BE2C (cell line): ENCODE data around the gene ABI2.
"Not testable (repeated sequence)": the region's sequence is repeated elsewhere in the genome, so short reads cannot be mapped to it uniquely, and the experiment has no call there.

Experiments used
- DNase-seq: peaks from one replicate; pipeline ENCODE4 v3.0.0-alpha.2; 2020
- H3K27me3 ChIP-seq: fragments of 250-450 bp; sonication (Bioruptor Pico); 2 replicates; pipeline ENCODE4 v1.5.1; 2020; ENCODE audit warnings: mild to moderate bottlenecking
- H3K36me3 ChIP-seq: fragments of 250-450 bp; sonication (Bioruptor Pico); 2 replicates; pipeline ENCODE4 v1.5.1; 2020; ENCODE audit warnings: mild to moderate bottlenecking
- H3K4me1 ChIP-seq: fragments of 250-450 bp; sonication (Bioruptor Pico); 2 replicates; pipeline ENCODE4 v1.5.1; 2020
- H3K4me3 ChIP-seq: 2 replicates; pipeline ENCODE4 v1.5.1; 2011; ENCODE audit warnings: low read depth, low read length
- H3K9me3 ChIP-seq: fragments of 250-450 bp; sonication (Bioruptor Pico); 2 replicates; pipeline ENCODE4 v1.5.1; 2020
- TF ChIP-seq, protein P1 (sequence below): IDR thresholded peaks from 2 replicates; pipeline ENCODE4 v1.5.1; 2012; ENCODE audit warnings: mild to moderate bottlenecking, low read depth, low read length

The ABI2 gene

DNA sequence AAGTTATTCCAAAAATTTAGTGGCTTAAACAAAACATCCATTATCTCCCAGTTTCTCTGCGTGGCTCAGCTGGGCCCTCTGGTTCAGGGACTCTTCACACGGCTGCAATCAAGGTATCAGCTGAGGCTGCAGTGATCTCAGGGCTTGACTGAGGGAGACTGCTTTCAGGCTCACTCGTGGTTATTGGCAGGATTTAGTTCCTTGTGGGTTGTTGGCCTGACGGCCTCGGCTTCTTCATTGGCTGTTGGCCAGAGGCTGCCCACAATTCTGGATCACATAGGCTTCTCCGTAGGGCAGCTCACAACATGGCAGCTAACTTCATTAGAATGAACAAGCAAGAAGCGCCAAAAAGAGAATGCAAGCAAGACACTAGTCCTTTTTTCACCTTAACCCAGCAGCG, 90.1 kb downstream of the ABI2 start:
- H3K36me3 ChIP-seq, result peaks cover 28% of the 10 kb centered on the region
- no peaks in the 10 kb centered on the region for H3K27me3 ChIP-seq
- no peak overlapping the region for H3K4me3 ChIP-seq
- no peaks in the 10 kb centered on the region for H3K4me1 ChIP-seq
- H3K9me3 ChIP-seq, result no peaks in the 10 kb centered on the region
- DNase-seq, result no peak
- TF ChIP-seq, protein P1, sequence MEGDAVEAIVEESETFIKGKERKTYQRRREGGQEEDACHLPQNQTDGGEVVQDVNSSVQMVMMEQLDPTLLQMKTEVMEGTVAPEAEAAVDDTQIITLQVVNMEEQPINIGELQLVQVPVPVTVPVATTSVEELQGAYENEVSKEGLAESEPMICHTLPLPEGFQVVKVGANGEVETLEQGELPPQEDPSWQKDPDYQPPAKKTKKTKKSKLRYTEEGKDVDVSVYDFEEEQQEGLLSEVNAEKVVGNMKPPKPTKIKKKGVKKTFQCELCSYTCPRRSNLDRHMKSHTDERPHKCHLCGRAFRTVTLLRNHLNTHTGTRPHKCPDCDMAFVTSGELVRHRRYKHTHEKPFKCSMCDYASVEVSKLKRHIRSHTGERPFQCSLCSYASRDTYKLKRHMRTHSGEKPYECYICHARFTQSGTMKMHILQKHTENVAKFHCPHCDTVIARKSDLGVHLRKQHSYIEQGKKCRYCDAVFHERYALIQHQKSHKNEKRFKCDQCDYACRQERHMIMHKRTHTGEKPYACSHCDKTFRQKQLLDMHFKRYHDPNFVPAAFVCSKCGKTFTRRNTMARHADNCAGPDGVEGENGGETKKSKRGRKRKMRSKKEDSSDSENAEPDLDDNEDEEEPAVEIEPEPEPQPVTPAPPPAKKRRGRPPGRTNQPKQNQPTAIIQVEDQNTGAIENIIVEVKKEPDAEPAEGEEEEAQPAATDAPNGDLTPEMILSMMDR, result no peak

DNA sequence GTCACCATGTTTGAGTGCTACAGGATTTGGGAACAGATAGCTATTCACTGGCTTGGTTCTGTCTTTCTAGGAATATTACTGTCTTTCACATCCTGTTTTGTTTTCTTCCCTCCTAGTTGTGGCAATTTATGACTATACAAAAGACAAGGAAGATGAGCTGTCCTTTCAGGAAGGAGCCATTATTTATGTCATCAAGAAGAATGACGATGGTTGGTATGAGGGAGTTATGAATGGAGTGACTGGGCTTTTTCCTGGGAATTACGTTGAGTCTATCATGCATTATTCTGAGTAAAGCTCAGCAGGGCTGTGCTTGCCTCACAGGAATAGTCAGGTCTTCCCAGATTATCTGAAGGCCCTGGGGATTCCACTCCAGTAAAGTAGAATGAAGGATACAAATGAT, 98.9 kb downstream of the ABI2 start:
- Histone ChIP-seq H3K9me3 (no peaks in the 10 kb centered on the region), H3K4me3 (no peak overlapping the region), H3K27me3 (no peaks in the 10 kb centered on the region), H3K4me1 (no peaks in the 10 kb centered on the region), H3K36me3 (peaks cover 16% of the 10 kb centered on the region)
- TF ChIP-seq, protein P1, result no peak
- no peak for DNase-seq

DNA sequence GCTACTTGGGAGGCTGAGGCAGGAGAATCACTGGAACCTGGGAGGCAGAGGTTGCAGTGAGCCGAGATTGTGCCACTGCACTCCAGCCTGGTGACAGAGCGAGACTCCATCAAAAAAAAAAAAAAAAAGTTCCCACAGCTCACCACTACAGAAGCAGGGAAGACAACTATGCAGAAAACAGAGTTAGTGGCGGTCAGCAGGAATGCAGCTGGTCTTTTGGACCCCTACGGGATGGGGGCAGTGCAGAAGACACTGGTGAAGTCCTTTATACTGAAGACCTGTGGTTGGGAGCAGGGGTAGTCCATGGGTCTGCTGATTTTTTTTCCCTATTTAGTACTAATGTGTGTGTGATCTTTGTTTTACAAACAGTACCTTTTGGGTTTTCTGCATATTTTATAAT, 101.4 kb downstream of the ABI2 start:
- H3K27me3 ChIP-seq, H3K4me3 ChIP-seq, H3K4me1 ChIP-seq, H3K9me3 ChIP-seq, DNase-seq: not testable (repeated sequence)
- peaks cover 16% of the 10 kb centered on the region for H3K36me3 ChIP-seq

DNA sequence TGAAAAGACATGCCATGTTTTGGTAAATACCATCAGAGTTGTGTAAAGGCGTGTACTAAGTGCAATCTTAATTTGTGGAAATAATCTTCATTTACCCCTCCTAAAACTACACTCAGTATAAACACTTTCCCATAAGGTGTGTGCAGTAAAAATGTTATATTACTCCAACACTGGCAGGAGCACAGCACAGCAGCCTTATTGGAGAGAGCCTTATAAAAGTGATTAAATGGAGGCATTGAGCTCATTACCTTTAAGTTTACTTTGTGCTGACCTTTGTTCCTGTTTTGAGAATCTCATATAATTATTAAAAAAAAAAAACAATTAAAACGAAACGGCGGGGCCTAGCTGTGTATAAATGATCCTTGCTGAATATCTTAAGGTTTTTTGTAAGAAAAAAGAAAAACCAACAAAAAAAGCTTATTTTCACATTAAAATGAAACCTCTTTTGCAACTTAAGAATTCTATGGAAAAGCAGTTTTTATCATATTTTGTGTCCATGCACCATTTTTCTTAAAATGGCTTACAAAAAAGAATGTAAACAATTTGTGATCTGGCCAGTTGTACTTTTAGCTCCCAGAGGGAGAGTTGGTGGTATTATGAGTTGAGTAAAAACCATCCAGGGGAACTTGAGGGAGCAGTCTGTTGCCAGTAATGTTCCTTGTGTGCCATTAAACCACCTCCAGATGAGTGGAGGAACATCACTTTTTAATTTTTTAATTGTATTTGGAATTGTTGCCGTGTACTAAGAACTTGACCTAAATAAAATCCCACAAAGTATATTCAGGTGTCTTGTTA, 103.4 kb downstream of the ABI2 start:
- Histone ChIP-seq H3K4me3 (no peak overlapping the region), H3K36me3 (peaks cover 16% of the 10 kb centered on the region), H3K4me1 (no peaks in the 10 kb centered on the region), H3K9me3 (no peaks in the 10 kb centered on the region), H3K27me3 (no peaks in the 10 kb centered on the region)
- DNase-seq, result no peak
- TF ChIP-seq, protein P1, result no peak

DNA sequence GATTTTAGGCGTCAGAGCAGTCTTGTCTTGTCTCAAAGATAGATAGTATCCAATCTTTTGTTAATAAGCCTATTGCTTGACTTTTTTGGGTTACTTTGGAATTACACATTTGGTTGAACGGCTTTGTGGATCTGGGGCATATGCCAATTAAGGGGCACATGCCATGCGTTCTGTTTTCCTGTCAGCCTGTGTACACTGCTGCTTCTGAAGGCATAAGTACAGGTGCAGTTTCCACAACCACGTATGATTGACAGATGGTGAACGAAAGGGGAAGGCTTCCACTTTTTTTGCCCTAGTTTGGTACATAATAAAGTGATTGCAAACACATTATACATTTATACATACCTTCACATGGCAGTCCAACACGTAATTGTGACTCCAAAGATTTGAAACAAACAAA, 104.6 kb downstream of the ABI2 start:
- Histone ChIP-seq H3K4me3 (no peak overlapping the region), H3K9me3 (no peaks in the 10 kb centered on the region), H3K4me1 (no peaks in the 10 kb centered on the region), H3K36me3 (peaks cover 7% of the 10 kb centered on the region), H3K27me3 (no peaks in the 10 kb centered on the region)
- no peak for DNase-seq
- TF ChIP-seq, protein P1, result no peak

DNA sequence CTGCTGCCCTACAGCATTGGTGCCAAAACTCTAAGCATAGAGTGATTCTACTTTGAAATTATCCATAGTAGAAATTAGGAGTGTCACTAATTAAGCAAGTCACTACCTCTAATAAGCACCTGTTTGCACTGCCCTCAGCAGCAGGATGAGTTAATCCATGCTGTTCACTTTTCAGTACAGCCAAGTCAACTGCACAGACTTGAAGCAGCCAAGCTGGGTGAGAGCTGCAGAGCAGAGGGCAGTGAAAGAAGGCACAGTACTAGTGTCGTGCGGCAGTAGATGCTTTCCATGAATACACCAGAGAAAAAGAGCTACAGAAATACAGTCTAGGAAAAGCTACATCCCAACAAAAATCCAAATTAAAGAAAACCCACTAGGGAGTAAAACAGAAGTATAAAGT, 108.3 kb downstream of the ABI2 start:
- no peaks in the 10 kb centered on the region for H3K27me3 ChIP-seq
- H3K9me3 ChIP-seq, result no peaks in the 10 kb centered on the region
- H3K4me3 ChIP-seq, result no peak overlapping the region
- H3K36me3 ChIP-seq, result no peaks in the 10 kb centered on the region; the same call in none of the 2 replicates
- TF ChIP-seq, protein P1, result no peak
- DNase-seq, result no peak
- H3K4me1 ChIP-seq, result no peaks in the 10 kb centered on the region

DNA sequence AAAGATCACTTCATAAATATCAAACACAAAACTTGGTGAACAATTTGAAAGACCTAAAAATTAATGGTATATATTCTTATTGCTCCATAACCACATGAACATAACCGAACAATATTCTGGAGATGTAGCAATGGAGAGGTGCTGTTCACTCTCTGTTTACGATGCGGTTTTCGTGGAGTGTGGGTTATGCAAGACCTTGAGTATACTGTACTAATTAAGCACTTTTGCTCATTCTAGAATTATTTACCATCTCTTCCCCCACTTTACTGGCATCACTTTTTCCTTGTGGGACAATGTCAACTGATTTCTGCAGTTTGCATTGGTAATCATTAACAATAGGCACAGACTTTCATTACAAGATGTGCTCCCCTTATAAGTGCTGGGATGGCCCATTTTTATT, 109.3 kb downstream of the ABI2 start:
- H3K36me3 ChIP-seq, result no peaks in the 10 kb centered on the region; the same call in none of the 2 replicates
- H3K27me3 ChIP-seq, result no peaks in the 10 kb centered on the region
- TF ChIP-seq, protein P1, result no peak

More for the DNA sequence above, 109.3 kb downstream of the ABI2 start:
- Histone ChIP-seq H3K4me3 (no peak overlapping the region), H3K9me3 (no peaks in the 10 kb centered on the region), H3K4me1 (no peaks in the 10 kb centered on the region)
- no peak for DNase-seq
